IMR-90 (cell line): Measurements from ENCODE around the gene ZFP92. TPM values are rescaled to one million over a fixed set of nuclear protein-coding genes. Genes with fewer than 3 reads are reported as not detected.

ENCODE experiments used
- ATAC-seq: fragments of 200-7000 bp; cut with Tn5 transposase; 2 replicates; pipeline ENCODE4 v1.9.1; 2020; ENCODE audit warnings: low read depth, mild to moderate bottlenecking, moderate library complexity
- BruUV-seq: library from RNA; stranded (reverse); fragments of 400-500 nt; replicated peaks from 2 replicates; lab custom pipeline; 2021; lab: Mats Ljungman, UMichigan
- CTCF ChIA-PET: fragments of 300-600 bp; formaldehyde crosslinking; extraction: SDS; loops from one replicate; lab custom pipeline; 2021; ENCODE audit warnings: antibody characterized with exemption; lab: Yijun Ruan, JAX
- POLR2A ChIA-PET: fragments of 300-600 bp; sonication (Branson Sonifier 250); formaldehyde crosslinking; loops from one replicate; lab custom pipeline; 2022; ENCODE audit warnings: antibody characterized with exemption; ENCODE audit not compliant: unreplicated experiment; lab: Charles Lee
- DNase-seq: peaks from one replicate; pipeline ENCODE4 v3.0.0; 2013
- H2AFZ ChIP-seq: replicated peaks from 2 replicates; pipeline ENCODE3; 2013; ENCODE audit warnings: low read length, mild to moderate bottlenecking; ENCODE audit not compliant: poor library complexity
- H2AK5ac ChIP-seq: 2 replicates; pipeline ENCODE4 v1.6.1; 2013; ENCODE audit warnings: low read depth, low read length, inconsistent platforms
- H2AK9ac ChIP-seq: replicated peaks from 2 replicates; pipeline ENCODE3; 2013; ENCODE audit warnings: mild to moderate bottlenecking, low read depth, low read length, moderate library complexity; ENCODE audit not compliant: poor library complexity
- H2BK120ac ChIP-seq: 2 replicates; pipeline ENCODE4 v1.6.1; 2013; ENCODE audit warnings: low read depth, low read length, inconsistent platforms
- H2BK15ac ChIP-seq: 3 replicates; pipeline ENCODE4 v1.6.1; 2013; ENCODE audit warnings: low read depth, low read length, inconsistent platforms
- H2BK20ac ChIP-seq: 2 replicates; pipeline ENCODE4 v1.6.1; 2013; ENCODE audit warnings: low read depth, mild to moderate bottlenecking, inconsistent platforms, low read length, moderate library complexity
- H2BK5ac ChIP-seq: 2 replicates; pipeline ENCODE4 v1.6.1; 2013; ENCODE audit warnings: mild to moderate bottlenecking, low read depth, low read length, inconsistent platforms; ENCODE audit not compliant: poor library complexity, severe bottlenecking
- H3K14ac ChIP-seq: replicated peaks from 2 replicates; pipeline ENCODE4 v1.6.1; 2013; ENCODE audit warnings: low read depth, low read length, inconsistent platforms
- H3K18ac ChIP-seq: 2 replicates; pipeline ENCODE4 v1.6.1; 2013; ENCODE audit warnings: low read depth, low read length, control low read depth
- H3K23ac ChIP-seq: 2 replicates; pipeline ENCODE4 v1.6.1; 2013; ENCODE audit warnings: low read depth, low read length, inconsistent platforms
- H3K27ac ChIP-seq: 2 replicates; pipeline ENCODE4 v1.5.1; 2013; ENCODE audit warnings: mild to moderate bottlenecking, control low read depth, low read length; ENCODE audit not compliant: insufficient read depth
- H3K27me3 ChIP-seq: 2 replicates; pipeline ENCODE4 v1.6.1; 2013; ENCODE audit warnings: low read length; ENCODE audit not compliant: control insufficient read depth, insufficient read depth
- H3K36me3 ChIP-seq: 2 replicates; pipeline ENCODE4 v1.6.1; 2013; ENCODE audit warnings: low read length, mixed read lengths; ENCODE audit not compliant: control insufficient read depth, insufficient read depth
- H3K4ac ChIP-seq: 2 replicates; pipeline ENCODE4 v1.6.1; 2013; ENCODE audit warnings: low read depth, low read length, inconsistent platforms
- H3K4me1 ChIP-seq: 2 replicates; pipeline ENCODE4 v1.6.1; 2013; ENCODE audit warnings: low read length, mixed read lengths; ENCODE audit not compliant: control insufficient read depth, insufficient read depth
- H3K4me2 ChIP-seq: 2 replicates; pipeline ENCODE4 v1.6.1; 2013; ENCODE audit warnings: low read depth, mild to moderate bottlenecking, control low read depth, low read length, moderate library complexity
- H3K4me3 ChIP-seq: 2 replicates; pipeline ENCODE4 v1.5.1; 2013; ENCODE audit warnings: low read depth, mild to moderate bottlenecking, control low read depth, low read length, moderate library complexity; ENCODE audit not compliant: insufficient read depth
- H3K56ac ChIP-seq: 2 replicates; pipeline ENCODE4 v1.6.1; 2013; ENCODE audit warnings: low read length, inconsistent platforms; ENCODE audit not compliant: insufficient read depth; ENCODE audit errors: extremely low read depth
- H3K79me1 ChIP-seq, 2 experiments: 2 replicates each; pipeline ENCODE4 v1.6.1; 2013; ENCODE audit warnings: low read length in 2 of 2, inconsistent platforms in 1 of 2, low read depth in 1 of 2
- H3K9ac ChIP-seq: 2 replicates; pipeline ENCODE4 v1.6.1; 2013; ENCODE audit warnings: low read depth, low read length, control low read depth
- H3K9me1 ChIP-seq: 2 replicates; pipeline ENCODE4 v1.6.1; 2013; ENCODE audit warnings: low read length, inconsistent platforms; ENCODE audit not compliant: insufficient read depth
- H3K9me3 ChIP-seq: 2 replicates; pipeline ENCODE4 v1.6.1; 2013; ENCODE audit warnings: low read length; ENCODE audit not compliant: control insufficient read depth, insufficient read depth
- H4K20me1 ChIP-seq: 2 replicates; pipeline ENCODE4 v1.6.1; 2013; ENCODE audit warnings: low read length, inconsistent platforms; ENCODE audit not compliant: insufficient read depth
- H4K5ac ChIP-seq: 2 replicates; pipeline ENCODE4 v1.6.1; 2013; ENCODE audit warnings: mild to moderate bottlenecking, low read depth, low read length, control low read depth
- H4K8ac ChIP-seq, 2 experiments: 2 replicates each; pipeline ENCODE4 v1.6.1; 2013; ENCODE audit warnings: low read depth in 2 of 2, low read length in 2 of 2, control low read depth in 1 of 2, inconsistent platforms in 1 of 2
- H4K91ac ChIP-seq: 2 replicates; pipeline ENCODE4 v1.6.1; 2013; ENCODE audit warnings: low read depth, low read length, inconsistent platforms; ENCODE audit not compliant: insufficient read depth
- BHLHE40 ChIP-seq: fragments of 150-350 bp; IDR thresholded peaks from 2 replicates; pipeline ENCODE4 v1.6.1; 2016; ENCODE audit warnings: mild to moderate bottlenecking, low read depth, low read length
- CEBPB ChIP-seq: IDR thresholded peaks from 2 replicates; pipeline ENCODE4 v1.6.1; 2012; ENCODE audit warnings: low read depth, low read length, improper control_type of control experiment
- CHD1 ChIP-seq: IDR thresholded peaks from 2 replicates; pipeline ENCODE4 v1.6.1; 2012; ENCODE audit warnings: low read depth, low read length, improper control_type of control experiment
- CTCF ChIP-seq: conservative IDR thresholded peaks from 2 replicates; pipeline ENCODE4 v1.5.1; 2012; ENCODE audit warnings: mild to moderate bottlenecking, low read depth, low read length, improper control_type of control experiment
- ELK1 ChIP-seq: fragments of 150-350 bp; IDR thresholded peaks from 2 replicates; pipeline ENCODE4 v1.6.1; 2016; ENCODE audit warnings: low read depth, mild to moderate bottlenecking, low read length, moderate library complexity, borderline replicate concordance
- FOS ChIP-seq: fragments of 150-350 bp; IDR thresholded peaks from 2 replicates; pipeline ENCODE4 v1.6.1; 2016; ENCODE audit warnings: low read depth, low read length
- MAFK ChIP-seq: IDR thresholded peaks from 2 replicates; pipeline ENCODE4 v1.6.1; 2012; ENCODE audit warnings: low read depth, low read length, improper control_type of control experiment
- MAZ ChIP-seq: IDR thresholded peaks from 2 replicates; pipeline ENCODE4 v1.6.1; 2012; ENCODE audit warnings: low read depth, mild to moderate bottlenecking, low read length, improper control_type of control experiment, moderate library complexity, borderline replicate concordance
- MXI1 ChIP-seq: IDR thresholded peaks from 2 replicates; pipeline ENCODE4 v1.6.1; 2012; ENCODE audit warnings: low read depth, mild to moderate bottlenecking, low read length, moderate library complexity, borderline replicate concordance
- NFE2L2 ChIP-seq: fragments of 150-350 bp; IDR thresholded peaks from 2 replicates; pipeline ENCODE4 v1.6.1; 2016; ENCODE audit warnings: low read depth, mild to moderate bottlenecking, low read length
- POLR2A ChIP-seq: IDR thresholded peaks from 2 replicates; pipeline ENCODE4 v1.6.1; 2012; ENCODE audit warnings: mild to moderate bottlenecking, low read depth, low read length
- RAD21 ChIP-seq: IDR thresholded peaks from 2 replicates; pipeline ENCODE4 v1.6.1; 2012; ENCODE audit warnings: low read length, improper control_type of control experiment
- RCOR1 ChIP-seq: IDR thresholded peaks from 2 replicates; pipeline ENCODE4 v1.6.1; 2012; ENCODE audit warnings: mild to moderate bottlenecking, low read length, improper control_type of control experiment; ENCODE audit not compliant: insufficient replicate concordance
- RFX5 ChIP-seq: IDR thresholded peaks from 2 replicates; pipeline ENCODE4 v1.8.0; 2012; ENCODE audit warnings: low read depth, mild to moderate bottlenecking, low read length, moderate library complexity
- SMC3 ChIP-seq: fragments of 150-350 bp; IDR thresholded peaks from 2 replicates; pipeline ENCODE4 v1.6.1; 2016; ENCODE audit warnings: low read depth, mild to moderate bottlenecking, antibody characterized with exemption, low read length, moderate library complexity
- USF2 ChIP-seq: fragments of 150-350 bp; IDR thresholded peaks from 2 replicates; pipeline ENCODE4 v1.6.1; 2017; ENCODE audit warnings: mild to moderate bottlenecking, antibody characterized with exemption, low read length, low read depth
- WGBS, 2 experiments: methylation state at CpG; one replicate each; pipeline versions ENCODE4 v1.1.5 to v1.1.7; 2013; ENCODE audit warnings: missing lambda C conversion rate in 2 of 2; ENCODE audit not compliant: insufficient read length in 1 of 2; ENCODE audit errors: extremely low coverage in 2 of 2; 5-methylcytosine and 5-hydroxymethylcytosine counted together
- dilution Hi-C: fragments of 300-500 bp; cut with HindIII; formaldehyde crosslinking; loops from one replicate; pipeline ENCODE4 v1.14.3; 2018; ENCODE audit warnings: low sequenced_read_pairs; ENCODE audit not compliant: unreplicated experiment
- in situ Hi-C: fragments of 300-500 bp; cut with MboI; formaldehyde crosslinking; loops from 3 replicates; pipeline ENCODE4 v1.14.3; 2019; ENCODE audit warnings: low sequenced_read_pairs, inconsistent platforms, mixed read lengths
- intact Hi-C: fragments of 100-400 bp; cut with micrococcal nuclease; formaldehyde crosslinking; loops from 2 replicates; pipeline ENCODE4 v1.10.0; 2022
- polyA plus RNA-seq, 3 experiments: library from polyadenylated mRNA; depleted of rRNA; stranded (reverse); fragments of >200 nt; gene quantifications; 2 replicates each; pipeline ENCODE4 v1.2.3, GENCODE V29; 2012; ENCODE audit warnings: low replicate concordance in 1 of 3
- total RNA-seq: library from RNA; depleted of rRNA; stranded (reverse); fragments of >200 nt; gene quantifications from 2 replicates; pipeline ENCODE4 v1.2.3, GENCODE V29; 2012

ZFP92 gene
- total and polyA plus RNA-seq, 2 of the 4 experiments (the other 2 are of a cell fraction): under 0.01 to 0.03 TPM

GRCh38 chrX:153457827-153458466 is 46.7 kb downstream of the ZFP92 start:
- Histone ChIP-seq H3K36me3 (0 out of 2 replicates have a peak, but pooled peaks cover 2% of the 10 kb centered on the region), H3K9ac (no peak overlapping the region), H3K18ac (no peak overlapping the region), H2AFZ (no peak overlapping the region), H2BK120ac (no peak overlapping the region), H3K9me1 (no peaks in the 10 kb centered on the region; the same call in 1 of the 2 replicates), H2AK9ac (no peak overlapping the region), H3K79me1 (no peaks in the 10 kb centered on the region), H3K4ac (no peak overlapping the region), H2BK15ac (no peak overlapping the region), H3K56ac (no peak overlapping the region), H4K8ac (no peak overlapping the region), H2AK5ac (no peak overlapping the region), H3K9me3 (no peaks in the 10 kb centered on the region; the same call in 1 of the 2 replicates), H3K4me2 (no peak overlapping the region), H4K20me1 (no peaks in the 10 kb centered on the region), H3K14ac (no peak overlapping the region), H4K91ac (no peak overlapping the region), H3K4me3 (no peak overlapping the region), H3K27me3 (no peaks in the 10 kb centered on the region), H2BK20ac (no peak overlapping the region), H3K27ac (no peak overlapping the region), H2BK5ac (no peak overlapping the region), H4K5ac (no peak overlapping the region), H3K23ac (no peak overlapping the region), H3K4me1 (no peaks in the 10 kb centered on the region; the same call in 1 of the 2 replicates)
- CTCF ChIA-PET: no interaction called here
- BruUV-seq: no TSS peak
- intact Hi-C loops (no loop called here), in situ Hi-C loops (loop anchor here (25.0 kb wide), 1 partner anchor 421 kb away; no protein-coding TSS in a partner anchor), dilution Hi-C loops (no loop called here)
- no peak for TF ChIP-seq RCOR1
- no peak for TF ChIP-seq MAZ
- TF ChIP-seq CHD1: no peak
- TF ChIP-seq RAD21: no peak
- TF ChIP-seq BHLHE40: no peak
- TF ChIP-seq FOS: no peak
- no peak for TF ChIP-seq POLR2A
- TF ChIP-seq ELK1: no peak
- no peak for TF ChIP-seq SMC3
- TF ChIP-seq MXI1: no peak
- no peak for TF ChIP-seq RFX5
- TF ChIP-seq NFE2L2: no peak
- TF ChIP-seq USF2: no peak
- no peak for TF ChIP-seq CTCF
- TF ChIP-seq MAFK: no peak
- TF ChIP-seq CEBPB: no peak
- ATAC-seq: no peak
- no peak for DNase-seq
- POLR2A ChIA-PET: no interaction called here
- 80% methylated on average over 3 of the region's 17 CpGs; no CpG with 5 or more reads in 1 of the 2 experiments for WGBS, 2 experiments
